GM12864 (cell line): ENCODE measurements around the gene GPR25.

Experiments used
- DNase-seq: peaks from one replicate; pipeline ENCODE4 v3.0.0-alpha.2; 2011; ENCODE audit warnings: low read depth
- H3K4me3 ChIP-seq: 2 replicates; pipeline ENCODE4 v1.5.1; 2011; ENCODE audit warnings: mild to moderate bottlenecking, low read depth, low read length, control low read depth
- TF ChIP-seq, protein P1 (sequence below): IDR thresholded peaks from 2 replicates; pipeline ENCODE4 v1.5.1; 2011; ENCODE audit warnings: low read depth, mild to moderate bottlenecking, moderate library complexity, low read length, control low read depth, inconsistent platforms; ENCODE audit errors: missing control alignments

The GPR25 gene

DNA sequence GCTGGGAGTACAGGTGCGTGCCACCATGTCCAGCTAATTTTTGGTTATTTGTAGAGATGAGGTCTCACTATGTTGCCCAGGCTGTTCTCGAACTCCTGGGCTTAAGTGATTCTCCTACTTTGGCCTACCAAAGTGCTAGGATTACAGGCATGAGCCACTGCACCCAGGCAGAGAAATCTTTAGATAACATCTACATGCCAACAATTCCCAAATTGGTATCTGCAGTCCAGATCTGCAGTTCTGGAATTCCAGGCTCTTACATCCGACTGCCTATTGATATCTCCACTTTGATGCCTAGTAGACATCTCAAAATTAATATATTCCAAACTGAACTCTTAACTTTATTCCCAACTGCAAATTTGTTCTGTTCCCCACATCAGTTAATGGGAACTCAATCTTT, 45.2 kb downstream of the GPR25 start:
- H3K4me3 ChIP-seq: no peak overlapping the region
- no peak for DNase-seq
- TF ChIP-seq, protein P1, sequence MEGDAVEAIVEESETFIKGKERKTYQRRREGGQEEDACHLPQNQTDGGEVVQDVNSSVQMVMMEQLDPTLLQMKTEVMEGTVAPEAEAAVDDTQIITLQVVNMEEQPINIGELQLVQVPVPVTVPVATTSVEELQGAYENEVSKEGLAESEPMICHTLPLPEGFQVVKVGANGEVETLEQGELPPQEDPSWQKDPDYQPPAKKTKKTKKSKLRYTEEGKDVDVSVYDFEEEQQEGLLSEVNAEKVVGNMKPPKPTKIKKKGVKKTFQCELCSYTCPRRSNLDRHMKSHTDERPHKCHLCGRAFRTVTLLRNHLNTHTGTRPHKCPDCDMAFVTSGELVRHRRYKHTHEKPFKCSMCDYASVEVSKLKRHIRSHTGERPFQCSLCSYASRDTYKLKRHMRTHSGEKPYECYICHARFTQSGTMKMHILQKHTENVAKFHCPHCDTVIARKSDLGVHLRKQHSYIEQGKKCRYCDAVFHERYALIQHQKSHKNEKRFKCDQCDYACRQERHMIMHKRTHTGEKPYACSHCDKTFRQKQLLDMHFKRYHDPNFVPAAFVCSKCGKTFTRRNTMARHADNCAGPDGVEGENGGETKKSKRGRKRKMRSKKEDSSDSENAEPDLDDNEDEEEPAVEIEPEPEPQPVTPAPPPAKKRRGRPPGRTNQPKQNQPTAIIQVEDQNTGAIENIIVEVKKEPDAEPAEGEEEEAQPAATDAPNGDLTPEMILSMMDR: no peak

- no peak for DNase-seq
- no peak overlapping the region for H3K4me3 ChIP-seq
- TF ChIP-seq, protein P1: no peak
Observed at GRCh38 chr1:200919386-200919785, 46.6 kb downstream of the GPR25 start.

- no peak overlapping the region for H3K4me3 ChIP-seq
- TF ChIP-seq, protein P1: no peak
- DNase-seq: no peak
Observed at GRCh38 chr1:200921571-200922110, 48.9 kb downstream of the GPR25 start.

DNA sequence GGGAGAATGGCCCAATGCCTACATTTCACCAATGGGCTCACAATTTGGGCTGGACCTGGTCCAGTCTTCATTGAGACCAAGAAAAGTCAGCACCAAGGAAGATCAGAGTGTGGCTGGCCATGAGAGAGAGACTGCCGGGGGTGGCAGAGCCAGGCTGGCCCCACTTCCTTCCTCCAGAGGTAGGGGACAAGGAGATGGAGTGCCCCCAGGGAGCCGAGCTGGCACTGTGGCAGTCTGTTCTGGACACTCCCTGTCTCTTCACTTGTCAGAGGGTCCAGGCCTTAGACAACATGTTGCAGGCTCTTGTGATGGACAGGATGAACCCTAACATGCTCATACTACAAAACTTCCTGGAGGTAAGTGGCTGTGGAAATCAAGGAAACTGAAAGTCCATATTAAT, 49.6 kb downstream of the GPR25 start:
- H3K4me3 ChIP-seq: no peak overlapping the region
- DNase-seq: no peak
- TF ChIP-seq, protein P1: no peak

GRCh38 chr1:200923601-200924000, 50.8 kb downstream of the GPR25 start:
- no peak for DNase-seq
- no peak overlapping the region for H3K4me3 ChIP-seq
- TF ChIP-seq, protein P1: no peak
